DOHH2 (cell line): ENCODE measurements around the gene ATF5.

ENCODE experiments used
- H3F3A ChIP-seq: fragments of 200-600 bp; sonication (generic), shearing (Covaris generic); 2 replicates; pipeline ENCODE4 v1.6.0; 2016; ENCODE audit warnings: antibody characterized with exemption, mild to moderate bottlenecking; ENCODE audit not compliant: control insufficient read depth, insufficient read depth
- H3K27ac ChIP-seq: fragments of 200-600 bp; sonication (generic); 2 replicates; pipeline ENCODE4 v1.5.1; 2014; ENCODE audit warnings: low read depth, mild to moderate bottlenecking, low read length, moderate library complexity
- H3K27me3 ChIP-seq: fragments of 200-600 bp; sonication (generic); 2 replicates; pipeline ENCODE4 v1.6.1; 2014; ENCODE audit warnings: mild to moderate bottlenecking, low read length, mixed read lengths; ENCODE audit not compliant: control insufficient read depth
- H3K36me3 ChIP-seq: fragments of 200-600 bp; sonication (generic); 2 replicates; pipeline ENCODE4 v1.6.1; 2014; ENCODE audit warnings: mild to moderate bottlenecking, low read length, moderate library complexity, mixed read lengths; ENCODE audit not compliant: control insufficient read depth
- H3K4me1 ChIP-seq: fragments of 200-600 bp; sonication (generic); 2 replicates; pipeline ENCODE4 v1.6.1; 2014; ENCODE audit warnings: mild to moderate bottlenecking, low read length, mixed read lengths; ENCODE audit not compliant: control insufficient read depth
- H3K4me2 ChIP-seq: fragments of 200-600 bp; sonication (generic); 2 replicates; pipeline ENCODE4 v1.6.0; 2014; ENCODE audit warnings: mild to moderate bottlenecking, low read length, moderate library complexity
- H3K4me3 ChIP-seq: fragments of 200-600 bp; sonication (generic); 2 replicates; pipeline ENCODE4 v1.5.1; 2014; ENCODE audit warnings: mild to moderate bottlenecking, low read length, mixed read lengths
- H3K79me2 ChIP-seq: fragments of 200-600 bp; sonication (generic); 2 replicates; pipeline ENCODE4 v1.6.1; 2014; ENCODE audit warnings: mild to moderate bottlenecking, low read length, mixed read lengths; ENCODE audit not compliant: control insufficient read depth
- H3K9me2 ChIP-seq: fragments of 200-600 bp; sonication (generic); replicated peaks from 2 replicates; pipeline ENCODE4 v1.6.1; 2014; ENCODE audit warnings: mild to moderate bottlenecking, low read length, mixed read lengths; ENCODE audit not compliant: control insufficient read depth
- H3K9me3 ChIP-seq: fragments of 200-600 bp; sonication (generic); 2 replicates; pipeline ENCODE4 v1.6.1; 2014; ENCODE audit warnings: antibody characterized with exemption, low read length, mixed read lengths; ENCODE audit not compliant: control insufficient read depth, insufficient read depth
- H4K20me1 ChIP-seq: fragments of 200-600 bp; sonication (generic); 2 replicates; pipeline ENCODE4 v1.6.0; 2014; ENCODE audit warnings: low read depth, mild to moderate bottlenecking, antibody characterized with exemption, low read length, moderate library complexity; ENCODE audit not compliant: control insufficient read depth, insufficient read depth
- EZH2phosphoT487 ChIP-seq: fragments of 200-600 bp; sonication (generic); IDR thresholded peaks from 2 replicates; pipeline ENCODE4 v1.6.1; 2017; ENCODE audit warnings: borderline replicate concordance, mild to moderate bottlenecking, antibody characterized with exemption, low read length, moderate library complexity, mixed read lengths
- TF ChIP-seq, protein P1 (sequence below): fragments of 200-600 bp; sonication (generic); IDR thresholded peaks from one replicate; pipeline ENCODE4 v1.5.1; 2014; ENCODE audit warnings: antibody characterized with exemption, mild to moderate bottlenecking, low read depth, low read length; ENCODE audit not compliant: poor library complexity, severe bottlenecking

The ATF5 gene

DNA sequence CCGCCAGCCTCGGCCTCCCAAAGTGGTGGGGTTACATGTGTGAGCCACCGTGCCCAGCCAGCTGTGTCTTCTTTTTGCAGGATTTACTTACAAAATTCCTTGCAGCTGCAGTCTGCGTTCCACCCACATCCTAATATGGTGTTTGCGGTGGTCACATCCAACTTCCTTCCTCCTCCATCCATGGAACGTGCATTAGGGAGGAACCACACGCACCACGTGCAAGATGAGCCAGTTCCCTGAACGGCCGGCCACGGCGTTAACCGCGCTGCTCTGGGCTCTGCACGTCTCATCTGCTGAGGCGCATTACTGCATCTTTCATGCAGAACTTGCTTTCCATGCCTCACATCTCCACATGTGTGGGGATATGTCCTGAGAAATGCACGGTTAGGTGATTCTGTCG, 45.0 kb downstream of the ATF5 start:
- H3K27me3 ChIP-seq = no peaks in the 10 kb centered on the region
- H3K36me3 ChIP-seq = no peaks in the 10 kb centered on the region
- no peaks in the 10 kb centered on the region for H3F3A ChIP-seq
- TF ChIP-seq EZH2phosphoT487 = no peak
- TF ChIP-seq, protein P1, sequence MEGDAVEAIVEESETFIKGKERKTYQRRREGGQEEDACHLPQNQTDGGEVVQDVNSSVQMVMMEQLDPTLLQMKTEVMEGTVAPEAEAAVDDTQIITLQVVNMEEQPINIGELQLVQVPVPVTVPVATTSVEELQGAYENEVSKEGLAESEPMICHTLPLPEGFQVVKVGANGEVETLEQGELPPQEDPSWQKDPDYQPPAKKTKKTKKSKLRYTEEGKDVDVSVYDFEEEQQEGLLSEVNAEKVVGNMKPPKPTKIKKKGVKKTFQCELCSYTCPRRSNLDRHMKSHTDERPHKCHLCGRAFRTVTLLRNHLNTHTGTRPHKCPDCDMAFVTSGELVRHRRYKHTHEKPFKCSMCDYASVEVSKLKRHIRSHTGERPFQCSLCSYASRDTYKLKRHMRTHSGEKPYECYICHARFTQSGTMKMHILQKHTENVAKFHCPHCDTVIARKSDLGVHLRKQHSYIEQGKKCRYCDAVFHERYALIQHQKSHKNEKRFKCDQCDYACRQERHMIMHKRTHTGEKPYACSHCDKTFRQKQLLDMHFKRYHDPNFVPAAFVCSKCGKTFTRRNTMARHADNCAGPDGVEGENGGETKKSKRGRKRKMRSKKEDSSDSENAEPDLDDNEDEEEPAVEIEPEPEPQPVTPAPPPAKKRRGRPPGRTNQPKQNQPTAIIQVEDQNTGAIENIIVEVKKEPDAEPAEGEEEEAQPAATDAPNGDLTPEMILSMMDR = no peak
- no peak overlapping the region for H3K4me3 ChIP-seq
- H3K4me2 ChIP-seq = no peak overlapping the region
- H3K9me3 ChIP-seq = no peaks in the 10 kb centered on the region
- H4K20me1 ChIP-seq = no peaks in the 10 kb centered on the region
- no peaks in the 10 kb centered on the region for H3K9me2 ChIP-seq
- H3K4me1 ChIP-seq = no peaks in the 10 kb centered on the region
- H3K79me2 ChIP-seq = no peaks in the 10 kb centered on the region
- H3K27ac ChIP-seq = no peak overlapping the region

DNA sequence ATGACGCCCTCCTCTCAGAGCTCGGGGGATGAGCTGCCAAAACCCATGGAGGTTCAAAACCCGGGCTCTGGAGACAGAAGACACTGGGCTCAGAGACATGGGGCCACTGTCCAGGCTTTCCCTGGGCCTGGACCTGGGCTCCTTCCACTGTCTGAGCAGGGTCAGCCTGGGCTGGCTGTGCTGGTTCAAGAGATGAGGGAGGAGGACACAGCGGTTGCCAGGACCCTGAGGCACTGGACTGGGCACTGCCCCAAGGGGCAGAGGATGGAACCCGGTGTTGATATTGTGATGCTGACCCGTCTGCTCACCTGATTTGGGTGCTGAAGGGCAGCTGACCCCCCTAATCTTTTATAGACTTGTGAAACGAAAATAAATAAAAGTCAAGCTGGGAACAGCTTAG, 46.0 kb downstream of the ATF5 start:
- Histone ChIP-seq H3K36me3 (no peaks in the 10 kb centered on the region), H3K27ac (no peak overlapping the region), H3K27me3 (no peaks in the 10 kb centered on the region), H3K9me3 (no peaks in the 10 kb centered on the region), H3K4me1 (no peaks in the 10 kb centered on the region), H3F3A (no peaks in the 10 kb centered on the region), H4K20me1 (no peaks in the 10 kb centered on the region), H3K4me2 (no peak overlapping the region), H3K9me2 (no peaks in the 10 kb centered on the region), H3K79me2 (no peaks in the 10 kb centered on the region), H3K4me3 (no peak overlapping the region)
- no peak for TF ChIP-seq EZH2phosphoT487
- TF ChIP-seq, protein P1 = no peak

DNA sequence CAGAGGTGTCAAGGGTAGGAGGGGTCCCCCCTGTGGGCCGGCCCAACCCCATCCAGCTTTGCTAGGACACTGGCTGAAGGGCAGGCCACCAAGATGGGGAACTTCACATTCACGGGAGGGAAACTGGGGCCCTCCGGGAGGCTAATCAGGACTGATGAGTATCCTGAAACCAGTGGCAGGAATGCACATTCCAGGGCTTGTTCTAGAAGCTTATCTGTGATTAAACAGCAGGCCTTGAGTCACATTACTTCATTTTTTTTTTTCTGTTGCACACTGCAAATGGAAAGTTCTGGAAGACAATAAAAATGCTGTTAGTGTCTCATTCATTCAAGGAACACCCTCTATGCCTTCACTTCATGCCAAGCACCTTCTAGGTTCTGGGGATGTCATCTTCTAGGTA, 47.5 kb downstream of the ATF5 start:
- no peak for TF ChIP-seq EZH2phosphoT487
- TF ChIP-seq, protein P1 = no peak
- H3F3A ChIP-seq = no peaks in the 10 kb centered on the region
- no peak overlapping the region for H3K27ac ChIP-seq
- no peaks in the 10 kb centered on the region for H3K36me3 ChIP-seq
- H4K20me1 ChIP-seq = no peaks in the 10 kb centered on the region
- no peak overlapping the region for H3K4me2 ChIP-seq
- H3K4me3 ChIP-seq = no peak overlapping the region
- no peaks in the 10 kb centered on the region for H3K27me3 ChIP-seq
- H3K9me3 ChIP-seq = no peaks in the 10 kb centered on the region
- H3K4me1 ChIP-seq = no peaks in the 10 kb centered on the region
- no peaks in the 10 kb centered on the region for H3K9me2 ChIP-seq
- no peaks in the 10 kb centered on the region for H3K79me2 ChIP-seq

DNA sequence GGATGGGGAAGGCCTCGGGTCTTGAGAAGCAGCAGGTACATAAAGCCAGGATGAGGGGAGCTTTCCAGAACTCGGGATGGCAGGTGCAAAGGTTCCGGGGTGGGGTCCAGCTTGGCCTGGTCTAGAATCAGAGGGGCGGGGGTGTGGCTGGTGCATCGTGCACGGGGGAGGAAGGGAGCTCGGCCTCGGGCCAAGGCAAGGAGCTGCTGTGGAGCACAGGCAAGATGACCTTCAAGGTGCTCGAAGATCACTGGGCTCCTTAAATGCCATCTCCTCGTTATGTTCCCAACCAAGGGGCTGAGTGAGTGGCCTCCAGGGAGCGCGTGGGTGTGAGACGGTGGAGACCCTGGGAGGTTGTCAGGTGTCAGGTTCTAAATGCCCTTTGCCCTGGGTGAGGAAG, 48.1 kb downstream of the ATF5 start:
- H3K4me3 ChIP-seq = no peak overlapping the region
- no peaks in the 10 kb centered on the region for H3K9me2 ChIP-seq
- no peaks in the 10 kb centered on the region for H3K4me1 ChIP-seq
- no peaks in the 10 kb centered on the region for H4K20me1 ChIP-seq
- TF ChIP-seq, protein P1 = no peak
- no peak for TF ChIP-seq EZH2phosphoT487
- no peaks in the 10 kb centered on the region for H3K9me3 ChIP-seq
- no peak overlapping the region for H3K27ac ChIP-seq
- no peaks in the 10 kb centered on the region for H3F3A ChIP-seq
- H3K27me3 ChIP-seq = no peaks in the 10 kb centered on the region
- no peaks in the 10 kb centered on the region for H3K79me2 ChIP-seq
- H3K4me2 ChIP-seq = no peak overlapping the region
- H3K36me3 ChIP-seq = no peaks in the 10 kb centered on the region
